Measurements from ENCODE around the gene BBS9.
"Not testable (repeated sequence)": the region's sequence is repeated elsewhere in the genome, so short reads cannot be mapped to it uniquely, and the experiment has no call there.

The BBS9 gene

DNA sequence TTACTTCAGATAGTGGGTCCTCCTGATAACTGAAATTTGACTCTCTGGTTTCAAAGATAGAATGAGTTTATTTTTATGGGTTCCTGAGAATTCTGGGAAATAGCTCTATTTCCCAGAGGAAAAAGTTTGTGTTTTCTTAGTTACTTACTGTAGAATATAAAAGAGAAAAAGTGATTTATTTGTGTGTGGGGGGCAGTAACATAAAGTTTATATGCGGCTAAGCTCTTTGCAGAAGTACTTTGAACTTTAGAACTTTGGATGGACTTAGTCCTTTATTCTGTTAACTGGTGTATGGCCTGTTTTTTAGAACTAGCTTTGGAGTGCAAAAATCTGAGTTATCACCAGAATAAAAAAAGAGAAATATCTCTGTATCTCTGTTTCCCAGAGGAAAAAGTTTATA, 157.1 kb downstream of the BBS9 start:
- TF ChIP-seq, protein P1, sequence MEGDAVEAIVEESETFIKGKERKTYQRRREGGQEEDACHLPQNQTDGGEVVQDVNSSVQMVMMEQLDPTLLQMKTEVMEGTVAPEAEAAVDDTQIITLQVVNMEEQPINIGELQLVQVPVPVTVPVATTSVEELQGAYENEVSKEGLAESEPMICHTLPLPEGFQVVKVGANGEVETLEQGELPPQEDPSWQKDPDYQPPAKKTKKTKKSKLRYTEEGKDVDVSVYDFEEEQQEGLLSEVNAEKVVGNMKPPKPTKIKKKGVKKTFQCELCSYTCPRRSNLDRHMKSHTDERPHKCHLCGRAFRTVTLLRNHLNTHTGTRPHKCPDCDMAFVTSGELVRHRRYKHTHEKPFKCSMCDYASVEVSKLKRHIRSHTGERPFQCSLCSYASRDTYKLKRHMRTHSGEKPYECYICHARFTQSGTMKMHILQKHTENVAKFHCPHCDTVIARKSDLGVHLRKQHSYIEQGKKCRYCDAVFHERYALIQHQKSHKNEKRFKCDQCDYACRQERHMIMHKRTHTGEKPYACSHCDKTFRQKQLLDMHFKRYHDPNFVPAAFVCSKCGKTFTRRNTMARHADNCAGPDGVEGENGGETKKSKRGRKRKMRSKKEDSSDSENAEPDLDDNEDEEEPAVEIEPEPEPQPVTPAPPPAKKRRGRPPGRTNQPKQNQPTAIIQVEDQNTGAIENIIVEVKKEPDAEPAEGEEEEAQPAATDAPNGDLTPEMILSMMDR (IDR thresholded peaks at IDR 0.05; ENCODE audit: insufficient read depth, low read depth, low read length, missing control alignments) = no peak
- no peak for DNase-seq (ENCODE audit: low read depth)
- H3K4me3 ChIP-seq (ENCODE audit: low read length) = no peak overlapping the region

DNA sequence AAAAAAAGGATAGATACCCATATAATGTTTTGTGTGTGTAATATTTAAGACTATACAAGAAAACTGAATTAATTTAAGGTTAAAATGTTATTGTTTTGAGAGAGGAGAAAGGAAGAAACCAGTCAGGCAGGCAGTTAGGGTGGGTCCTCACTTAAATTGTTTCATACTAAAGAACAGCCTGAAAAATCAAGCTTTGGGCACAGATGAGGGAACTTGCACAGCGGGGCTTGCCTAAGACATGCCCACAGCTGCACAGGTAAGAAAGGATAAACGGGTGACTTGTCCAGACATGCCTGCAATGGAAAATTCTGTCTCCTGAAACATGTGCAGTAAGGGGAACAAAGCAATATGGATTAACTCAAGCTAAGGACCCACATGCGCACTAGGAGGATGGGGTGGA, 158.4 kb downstream of the BBS9 start:
- no peak overlapping the region for H3K4me3 ChIP-seq (ENCODE audit: low read length)
- peak; percentile 77 for DNase-seq (ENCODE audit: low read depth)
- TF ChIP-seq, protein P1 (IDR thresholded peaks at IDR 0.05; ENCODE audit: insufficient read depth, low read depth, low read length, missing control alignments) = no peak

DNA sequence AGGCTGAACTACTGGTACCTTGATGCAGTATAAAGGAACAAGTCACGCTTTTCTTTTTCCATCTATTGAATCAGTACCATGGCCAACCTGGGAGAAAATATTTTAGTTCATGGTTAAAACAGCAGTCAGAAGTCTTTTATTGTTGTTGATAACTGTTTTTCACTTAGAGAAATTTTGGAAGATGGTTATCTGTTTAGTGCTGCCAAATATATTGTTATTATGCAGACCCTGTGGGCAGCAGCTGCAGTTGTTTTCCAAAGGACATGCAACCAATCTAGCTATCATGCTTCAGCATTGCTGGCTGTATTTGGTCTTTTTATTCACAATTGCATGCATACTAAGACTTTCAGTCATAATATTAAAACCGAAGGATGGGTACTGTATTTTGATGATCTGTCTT, 169.5 kb downstream of the BBS9 start:
- no peak for DNase-seq (ENCODE audit: low read depth)
- TF ChIP-seq, protein P1 (IDR thresholded peaks at IDR 0.05; ENCODE audit: insufficient read depth, low read depth, low read length, missing control alignments) = no peak
- no peak overlapping the region for H3K4me3 ChIP-seq (ENCODE audit: low read length)

DNA sequence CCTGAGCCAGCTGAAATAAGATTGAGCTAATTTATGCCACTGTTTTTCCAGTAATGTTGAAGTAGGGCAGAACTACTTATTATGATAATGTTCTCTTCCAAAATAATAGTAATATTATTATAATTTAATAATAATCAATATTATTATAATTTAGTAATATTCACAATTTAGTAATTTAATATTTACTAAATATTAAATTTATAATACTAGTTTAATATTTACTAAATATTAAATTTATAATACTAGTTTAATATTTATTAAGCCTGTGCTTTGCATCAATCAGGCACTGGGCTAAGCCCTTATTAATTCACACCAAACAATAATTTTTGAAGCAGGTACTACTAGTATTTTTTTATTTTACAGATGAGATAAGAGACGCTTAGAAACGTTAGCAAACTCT, 170.1 kb downstream of the BBS9 start:
- no peak for DNase-seq (ENCODE audit: low read depth)
- TF ChIP-seq, protein P1 (IDR thresholded peaks at IDR 0.05; ENCODE audit: insufficient read depth, low read depth, low read length, missing control alignments) = no peak
- no peak overlapping the region for H3K4me3 ChIP-seq (ENCODE audit: low read length)

DNA sequence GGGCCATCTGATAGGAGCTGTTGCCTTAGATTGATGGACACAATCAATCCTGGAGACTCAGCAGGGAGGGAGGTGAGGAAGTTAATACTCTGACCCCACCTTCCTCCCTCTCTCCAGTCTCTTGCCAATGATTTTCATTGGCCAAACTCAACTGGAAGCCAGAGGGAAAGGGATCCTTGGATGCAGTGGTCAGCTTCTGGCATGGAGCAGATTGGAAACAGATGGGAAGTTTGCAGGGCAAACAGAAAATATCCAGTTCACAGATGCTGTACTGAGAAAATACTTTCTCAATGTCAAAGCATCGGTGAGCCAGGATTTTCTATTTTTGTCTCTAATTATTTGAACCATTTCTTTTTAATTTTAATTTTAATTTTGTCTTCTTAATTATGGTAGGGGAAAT, 170.8 kb downstream of the BBS9 start:
- DNase-seq (ENCODE audit: low read depth) = no peak
- TF ChIP-seq, protein P1 (IDR thresholded peaks at IDR 0.05; ENCODE audit: insufficient read depth, low read depth, low read length, missing control alignments) = no peak
- no peak overlapping the region for H3K4me3 ChIP-seq (ENCODE audit: low read length)

DNA sequence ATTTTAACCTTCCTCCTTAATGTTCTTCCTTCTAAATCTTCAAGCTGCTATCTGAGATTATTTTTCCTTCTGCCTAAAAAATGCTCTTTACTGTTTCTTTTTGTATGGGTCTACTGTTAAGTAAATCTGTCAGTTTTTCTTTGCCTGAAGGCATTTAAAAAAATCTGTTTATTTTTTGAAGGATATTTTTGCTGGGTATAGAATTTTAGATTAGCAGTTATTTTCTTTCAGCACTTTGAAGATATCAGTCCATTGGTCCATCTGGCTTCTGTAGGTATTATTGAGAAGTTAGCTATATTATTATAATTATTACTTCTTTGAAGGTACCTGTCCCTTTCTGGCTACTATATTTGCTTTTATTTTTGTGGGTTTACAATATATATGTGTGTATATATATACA, 171.4 kb downstream of the BBS9 start:
- TF ChIP-seq, protein P1 (IDR thresholded peaks at IDR 0.05; ENCODE audit: insufficient read depth, low read depth, low read length, missing control alignments) = no peak
- DNase-seq (ENCODE audit: low read depth) = no peak
- no peak overlapping the region for H3K4me3 ChIP-seq (ENCODE audit: low read length)

DNA sequence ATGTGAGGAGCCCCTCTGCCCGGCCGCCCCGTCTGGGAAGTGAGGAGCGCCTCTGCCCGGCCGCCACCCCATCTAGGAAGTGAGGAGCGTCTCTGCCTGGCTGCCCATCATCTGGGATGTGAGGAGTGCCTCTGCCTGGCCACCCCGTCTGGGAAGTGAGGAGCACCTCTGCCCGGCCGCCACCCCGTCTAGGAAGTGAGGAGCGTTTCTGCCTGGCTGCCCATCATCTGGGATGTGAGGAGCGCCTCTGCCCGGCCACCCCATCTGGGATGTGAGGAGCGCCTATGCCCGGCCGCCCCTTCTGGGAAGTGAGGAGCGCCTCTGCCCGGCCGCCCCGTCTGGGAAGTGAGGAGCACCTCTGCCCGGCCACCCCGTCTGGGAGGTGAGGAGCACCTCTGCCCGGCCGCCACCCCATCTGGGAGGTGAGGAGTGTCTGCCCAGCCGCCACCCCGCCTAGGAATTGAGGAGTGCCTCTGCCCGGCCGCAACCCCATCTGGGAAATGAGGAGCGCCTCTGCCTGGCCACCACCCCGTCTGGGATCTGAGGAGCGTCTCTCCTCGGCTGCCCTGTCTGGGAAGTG, 174.7 kb downstream of the BBS9 start:
- not testable (repeated sequence) for DNase-seq (ENCODE audit: low read depth); H3K4me3 ChIP-seq (ENCODE audit: low read length)
